Lower leg skin (tissue), 4 donors: ENCODE data around the gene TACR1. TPM values are rescaled to one million over a fixed set of nuclear protein-coding genes. Genes with fewer than 3 reads are reported as not detected.

Source experiments
- DNase-seq, 2 donors: peaks; one replicate each; pipeline ENCODE4 v3.0.0-alpha.2; 2019; ENCODE audit warnings: low spot score in 2 of 2
- H3K4me3 ChIP-seq: fragments of 200-600 bp; sonication (generic); 2 replicates; pipeline ENCODE4 v1.5.1; 2017; ENCODE audit warnings: mild to moderate bottlenecking, low read depth; ENCODE audit not compliant: poor library complexity, severe bottlenecking
- POLR2A ChIP-seq, 2 donors: fragments of 450-650 bp; IDR thresholded peaks; one replicate each; pipeline ENCODE4 v1.6.1; 2016 to 2017; ENCODE audit warnings: antibody characterized with exemption in 2 of 2, mild to moderate bottlenecking in 1 of 2, moderate library complexity in 1 of 2
- WGBS, 2 donors: methylation state at CpG; one replicate each; pipeline ENCODE4 v1.1.5; 2018; 5-methylcytosine and 5-hydroxymethylcytosine counted together
- intact Hi-C: fragments of 100-400 bp; cut with DNase I; formaldehyde crosslinking; loops from one replicate; pipeline ENCODE4 v1.15.0; 2023; ENCODE audit warnings: low total_unique reads
- total RNA-seq, 4 donors: library from RNA; depleted of rRNA; stranded (reverse); fragments of >200 nt; gene quantifications; one replicate each; pipeline ENCODE4 v1.1.0, GENCODE V29; 2016
- TF ChIP-seq, protein P1 (sequence below), 3 donors: fragments of 450-650 bp; IDR thresholded peaks; one replicate each; pipeline ENCODE4 v1.5.1; 2016; ENCODE audit warnings: antibody characterized with exemption in 3 of 3, mild to moderate bottlenecking in 3 of 3, moderate library complexity in 2 of 3

TACR1 gene
- total RNA-seq, 4 donors from 2014 or later = 0.95 to 8.0 (median 2.7) TPM

DNA sequence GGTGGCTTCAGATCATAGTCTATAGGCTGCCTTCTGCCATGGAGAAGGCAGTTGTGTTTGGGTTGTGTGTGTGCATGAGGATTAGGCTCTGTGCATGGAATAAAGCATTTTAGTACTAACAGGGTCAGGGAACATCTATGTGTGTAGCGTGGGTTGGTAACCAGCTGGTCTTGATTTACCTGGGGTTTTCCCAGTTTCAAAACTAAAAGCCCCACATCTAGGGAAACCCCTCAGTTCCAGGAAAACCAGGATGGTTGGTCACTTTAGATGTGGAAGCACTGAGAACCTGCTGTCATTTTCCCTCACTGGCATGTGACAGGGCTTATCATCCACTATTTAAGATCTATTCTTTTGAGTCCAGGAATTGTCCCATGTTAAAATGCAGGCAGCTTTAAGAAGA is 124.6 kb downstream of the TACR1 start:
- 70 to 86% methylated on average over 1 of the region's 1 CpG for WGBS, 2 donors
- H3K4me3 ChIP-seq = no peak overlapping the region
- intact Hi-C loops = no loop called here
- TF ChIP-seq, protein P1, sequence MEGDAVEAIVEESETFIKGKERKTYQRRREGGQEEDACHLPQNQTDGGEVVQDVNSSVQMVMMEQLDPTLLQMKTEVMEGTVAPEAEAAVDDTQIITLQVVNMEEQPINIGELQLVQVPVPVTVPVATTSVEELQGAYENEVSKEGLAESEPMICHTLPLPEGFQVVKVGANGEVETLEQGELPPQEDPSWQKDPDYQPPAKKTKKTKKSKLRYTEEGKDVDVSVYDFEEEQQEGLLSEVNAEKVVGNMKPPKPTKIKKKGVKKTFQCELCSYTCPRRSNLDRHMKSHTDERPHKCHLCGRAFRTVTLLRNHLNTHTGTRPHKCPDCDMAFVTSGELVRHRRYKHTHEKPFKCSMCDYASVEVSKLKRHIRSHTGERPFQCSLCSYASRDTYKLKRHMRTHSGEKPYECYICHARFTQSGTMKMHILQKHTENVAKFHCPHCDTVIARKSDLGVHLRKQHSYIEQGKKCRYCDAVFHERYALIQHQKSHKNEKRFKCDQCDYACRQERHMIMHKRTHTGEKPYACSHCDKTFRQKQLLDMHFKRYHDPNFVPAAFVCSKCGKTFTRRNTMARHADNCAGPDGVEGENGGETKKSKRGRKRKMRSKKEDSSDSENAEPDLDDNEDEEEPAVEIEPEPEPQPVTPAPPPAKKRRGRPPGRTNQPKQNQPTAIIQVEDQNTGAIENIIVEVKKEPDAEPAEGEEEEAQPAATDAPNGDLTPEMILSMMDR (IDR thresholded peaks at IDR 0.05) = no peak
- no peak for TF ChIP-seq POLR2A (IDR thresholded peaks at IDR 0.05)
- DNase-seq = no peak

DNA sequence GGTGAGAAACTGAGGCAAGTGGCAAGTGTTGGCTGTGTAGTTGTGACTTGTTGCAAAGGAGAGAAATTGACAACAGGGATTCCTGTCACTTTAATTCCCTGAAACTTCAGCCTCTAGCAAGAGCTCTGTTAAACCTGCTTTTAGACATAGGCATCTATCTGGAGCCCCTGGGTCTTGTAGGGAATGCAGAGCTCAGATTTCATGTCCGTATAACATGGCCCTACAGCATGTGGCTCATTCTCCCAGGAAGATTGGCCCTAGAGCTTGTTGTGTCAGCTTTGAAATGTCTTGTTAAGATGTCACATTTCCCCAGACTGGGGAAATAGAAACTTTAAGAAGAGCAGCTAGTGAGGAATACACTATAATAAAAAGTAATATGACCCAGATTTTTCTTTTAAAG is 125.1 kb downstream of the TACR1 start:
- WGBS, 2 donors = 44 to 63% methylated on average over 1 of the region's 1 CpG
- intact Hi-C loops = no loop called here

DNA sequence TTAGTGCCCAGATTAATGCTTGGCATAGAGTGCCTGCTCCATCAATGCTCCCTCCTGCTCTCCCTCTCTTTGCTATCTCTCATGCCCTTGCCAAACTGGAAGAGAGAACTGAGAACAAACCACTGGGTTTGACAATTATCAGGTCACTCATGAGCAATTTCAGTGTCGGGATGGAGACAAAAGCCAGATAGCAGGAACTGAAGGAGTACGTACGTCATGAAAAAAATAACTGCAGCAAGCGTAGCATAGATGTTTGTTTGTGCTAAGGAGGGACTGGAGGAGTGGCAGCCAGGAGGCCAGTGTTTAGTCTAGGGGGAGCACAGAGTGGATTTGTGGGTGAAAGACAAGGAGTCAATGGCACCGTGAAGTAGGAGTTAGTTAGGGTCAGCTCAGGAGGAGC is 127.6 kb downstream of the TACR1 start:
- DNase-seq = no peak
- TF ChIP-seq, protein P1 (IDR thresholded peaks at IDR 0.05) = no peak
- TF ChIP-seq POLR2A (IDR thresholded peaks at IDR 0.05) = no peak
- intact Hi-C loops = no loop called here
- 86 to 89% methylated on average over 5 of the region's 5 CpGs for WGBS, 2 donors
- H3K4me3 ChIP-seq = no peak overlapping the region

More for the DNA sequence above, 125.1 kb downstream of the TACR1 start:
- H3K4me3 ChIP-seq = no peak overlapping the region
- TF ChIP-seq POLR2A (IDR thresholded peaks at IDR 0.05) = no peak
- TF ChIP-seq, protein P1 (IDR thresholded peaks at IDR 0.05) = no peak
- no peak for DNase-seq

DNA sequence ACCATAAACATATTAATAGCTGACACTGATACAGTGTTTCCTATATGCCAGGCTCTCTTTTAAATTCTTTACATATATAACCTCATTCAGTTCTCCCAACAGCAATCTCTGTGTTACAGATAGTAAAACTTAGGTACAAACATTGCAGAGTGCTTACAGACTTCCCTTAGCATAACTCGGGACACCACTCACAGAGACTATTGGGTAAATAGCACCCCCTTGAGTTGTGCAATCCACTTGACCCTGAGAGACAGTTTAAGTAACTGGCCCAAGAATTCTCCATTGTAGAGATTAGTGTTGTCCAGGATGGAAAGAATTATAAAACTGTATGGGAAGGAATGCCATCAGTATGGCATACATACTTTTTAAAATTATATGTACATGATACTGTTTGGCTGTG is 130.8 kb downstream of the TACR1 start:
- intact Hi-C loops = no loop called here
- TF ChIP-seq, protein P1 (IDR thresholded peaks at IDR 0.05) = no peak
- TF ChIP-seq POLR2A (IDR thresholded peaks at IDR 0.05) = no peak
- H3K4me3 ChIP-seq = no peak overlapping the region
- WGBS, 2 donors = 30 to 90% methylated on average over 1 of the region's 1 CpG
- DNase-seq = no peak

DNA sequence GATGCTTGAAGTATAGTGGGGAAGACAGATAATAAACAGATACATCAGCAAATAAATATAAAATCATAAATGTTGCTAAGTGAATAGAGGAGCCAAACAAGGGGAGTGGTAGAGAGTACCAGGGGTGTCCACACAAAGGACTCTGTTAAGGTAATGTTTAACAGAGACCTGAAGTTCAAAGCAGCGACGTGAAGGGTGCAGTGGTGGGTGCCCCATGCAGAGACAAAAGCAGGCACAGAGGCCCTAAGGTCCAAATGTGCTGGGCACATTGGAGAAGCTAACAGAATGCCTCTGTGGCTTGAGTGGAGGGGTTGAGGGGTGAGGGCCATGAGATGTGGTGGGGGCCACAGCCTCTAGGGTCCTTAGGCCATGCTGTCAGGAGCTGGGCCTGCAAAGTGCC is 131.8 kb downstream of the TACR1 start:
- WGBS, 2 donors = 92 to 93% methylated on average over 2 of the region's 2 CpGs
- no peak for DNase-seq
- intact Hi-C loops = no loop called here
- TF ChIP-seq, protein P1 (IDR thresholded peaks at IDR 0.05) = no peak
- no peak for TF ChIP-seq POLR2A (IDR thresholded peaks at IDR 0.05)
- H3K4me3 ChIP-seq = no peak overlapping the region

DNA sequence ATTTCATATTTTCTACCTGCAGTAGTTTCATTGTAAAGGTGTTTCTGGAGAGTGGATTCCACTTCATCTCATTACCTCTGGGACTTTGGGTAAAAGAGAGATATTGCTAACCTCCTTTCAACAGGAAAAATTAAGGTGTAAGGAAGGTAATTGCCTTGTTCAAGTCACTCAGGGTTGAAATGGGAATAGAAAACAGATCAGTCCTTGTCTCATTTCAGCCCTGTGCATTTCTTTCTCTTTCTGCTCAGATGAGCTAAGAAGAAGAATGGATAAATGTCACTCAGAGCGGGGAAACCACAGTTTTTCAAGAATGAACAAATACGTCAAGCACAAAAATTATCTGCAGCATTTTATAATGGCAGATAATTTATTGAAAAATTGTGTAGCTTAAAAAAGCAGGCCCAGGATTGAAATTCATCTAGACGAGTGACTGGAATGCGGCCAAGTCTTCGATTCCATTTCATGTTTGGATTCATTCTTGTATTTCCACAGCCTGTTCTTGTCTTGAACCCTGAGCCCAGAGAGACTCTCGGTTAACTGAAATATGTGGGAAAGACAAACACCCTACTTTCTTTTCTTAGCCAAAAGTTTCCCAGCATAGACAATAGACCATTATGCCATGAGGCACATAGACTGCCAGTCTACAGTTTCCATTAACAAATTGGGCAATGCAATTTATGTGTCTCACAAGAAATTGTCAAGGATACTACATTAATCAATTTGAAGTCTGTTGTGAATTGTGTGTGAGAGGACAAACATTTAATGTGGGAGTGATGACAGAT is 133.0 kb downstream of the TACR1 start:
- DNase-seq = no peak
- no peak overlapping the region for H3K4me3 ChIP-seq
- WGBS, 2 donors = 70 to 72% methylated on average over 6 of the region's 6 CpGs
- TF ChIP-seq, protein P1 (IDR thresholded peaks at IDR 0.05) = no peak
- no peak for TF ChIP-seq POLR2A (IDR thresholded peaks at IDR 0.05)
- intact Hi-C loops = no loop called here
